ENCODE measurements around the gene DIPK1B.
"Not testable (repeated sequence)": the region's sequence is repeated elsewhere in the genome, so short reads cannot be mapped to it uniquely, and the experiment has no call there.

Gene DIPK1B

GRCh38 chr9:136753371-136754058, 41.1 kb downstream of the DIPK1B start:
- no peak for DNase-seq (ENCODE audit: low read depth)
- TF ChIP-seq CTCF (IDR thresholded peaks at IDR 0.05; ENCODE audit: control insufficient read depth, insufficient read depth, low read depth, low read length, missing control alignments), result no peak

GRCh38 chr9:136754059-136754572, 41.7 kb downstream of the DIPK1B start:
- DNase-seq (ENCODE audit: low read depth), result no peak
- no peak for TF ChIP-seq CTCF (IDR thresholded peaks at IDR 0.05; ENCODE audit: control insufficient read depth, insufficient read depth, low read depth, low read length, missing control alignments)
- no peak overlapping the region for H3K4me3 ChIP-seq (ENCODE audit: control insufficient read depth, low read depth, low read length)

More at GRCh38 chr9:136753371-136754058, 41.1 kb downstream of the DIPK1B start:
- no peak overlapping the region for H3K4me3 ChIP-seq (ENCODE audit: control insufficient read depth, low read depth, low read length)

GRCh38 chr9:136754626-136755301, 42.4 kb downstream of the DIPK1B start:
- no peak for TF ChIP-seq CTCF (IDR thresholded peaks at IDR 0.05; ENCODE audit: control insufficient read depth, insufficient read depth, low read depth, low read length, missing control alignments)
- H3K4me3 ChIP-seq (ENCODE audit: control insufficient read depth, low read depth, low read length), result no peak overlapping the region
- DNase-seq (ENCODE audit: low read depth), result no peak

- DNase-seq (ENCODE audit: low read depth); H3K4me3 ChIP-seq (ENCODE audit: control insufficient read depth, low read depth, low read length): not testable (repeated sequence)
Observed at GRCh38 chr9:136755302-136756133, 43.1 kb downstream of the DIPK1B start.

- TF ChIP-seq CTCF (IDR thresholded peaks at IDR 0.05; ENCODE audit: control insufficient read depth, insufficient read depth, low read depth, low read length, missing control alignments), result no peak
- no peak for DNase-seq (ENCODE audit: low read depth)
Observed at GRCh38 chr9:136756134-136756438, 43.7 kb downstream of the DIPK1B start.

GRCh38 chr9:136756836-136757235, 44.5 kb downstream of the DIPK1B start:
- no peak overlapping the region for H3K4me3 ChIP-seq (ENCODE audit: control insufficient read depth, low read depth, low read length)
- DNase-seq (ENCODE audit: low read depth), result no peak
- TF ChIP-seq CTCF (IDR thresholded peaks at IDR 0.05; ENCODE audit: control insufficient read depth, insufficient read depth, low read depth, low read length, missing control alignments), result no peak

More at GRCh38 chr9:136756134-136756438, 43.7 kb downstream of the DIPK1B start:
- H3K4me3 ChIP-seq (ENCODE audit: control insufficient read depth, low read depth, low read length), result no peak overlapping the region
